Measurements from ENCODE around the gene RAD9A.

- TF ChIP-seq EZH2phosphoT487 (IDR thresholded peaks at IDR 0.05; ENCODE audit: unreplicated experiment), result no peak
- no peak for TF ChIP-seq CTCF (conservative IDR thresholded peaks at IDR 0.05; ENCODE audit: low read depth in 2 of 2)
- TF ChIP-seq EZH2 (IDR thresholded peaks at IDR 0.05; ENCODE audit: low read depth, unreplicated experiment), result no peak
- peak; percentile 86 for TF ChIP-seq POLR2AphosphoS5 (IDR thresholded peaks at IDR 0.05; ENCODE audit: low read depth)
- no peak for TF ChIP-seq REST (IDR thresholded peaks at IDR 0.05; ENCODE audit: unreplicated experiment)
These were observed at the start of gene RAD9A for GRCh38 chr11:67391304-67392182.

Measured in GM23338 (cell line).